ENCODE measurements around the gene CSRP3.

Gene CSRP3

DNA sequence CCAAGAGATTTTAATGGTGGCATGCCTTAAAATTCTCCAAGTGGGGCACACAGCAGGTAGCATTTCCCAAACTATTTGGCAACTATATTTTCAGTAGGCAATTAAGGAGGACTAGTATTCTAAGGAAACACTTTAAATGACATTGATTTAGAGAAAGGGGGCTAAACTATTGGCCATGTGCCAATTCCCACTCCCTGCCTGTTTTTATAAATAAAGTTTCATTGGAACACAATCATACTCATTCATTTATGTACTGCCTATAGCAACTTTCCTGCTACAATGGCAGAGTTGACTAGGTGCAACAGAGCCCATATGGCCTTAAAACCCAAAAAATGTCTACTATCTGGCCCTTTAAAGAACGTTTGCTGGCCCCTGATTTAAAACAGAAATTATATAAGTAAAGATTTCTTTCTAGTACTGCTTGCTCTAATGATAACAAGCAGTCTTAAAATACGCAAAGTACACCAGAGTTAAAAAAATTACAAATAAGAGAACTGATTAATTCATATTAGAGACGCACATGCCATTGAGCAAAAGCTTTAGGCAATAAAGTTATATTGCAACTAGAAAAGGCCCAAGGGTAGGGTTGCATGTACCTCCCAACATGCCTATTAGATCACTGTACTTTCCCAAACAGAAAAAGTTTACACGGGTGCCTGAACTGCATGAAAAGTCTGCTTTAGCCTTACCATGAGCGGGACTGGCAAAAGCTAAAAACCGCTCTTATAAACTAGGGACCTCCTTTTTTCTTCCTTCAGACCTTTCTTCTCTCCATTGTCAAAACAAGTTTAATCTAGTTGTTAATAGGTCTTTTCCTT is 24.8 kb upstream of the CSRP3 start:
- no peak for DNase-seq (ENCODE audit: low read depth in 1 of 2, low spot score in 1 of 2)

- DNase-seq (ENCODE audit: low read depth in 1 of 2, low spot score in 1 of 2): no peak
Measured at GRCh38 chr11:19225581-19225980, 23.8 kb upstream of the CSRP3 start.

- DNase-seq (ENCODE audit: low read depth in 1 of 2, low spot score in 1 of 2): no peak
Measured at GRCh38 chr11:19225123-19225522, 23.3 kb upstream of the CSRP3 start.

DNA sequence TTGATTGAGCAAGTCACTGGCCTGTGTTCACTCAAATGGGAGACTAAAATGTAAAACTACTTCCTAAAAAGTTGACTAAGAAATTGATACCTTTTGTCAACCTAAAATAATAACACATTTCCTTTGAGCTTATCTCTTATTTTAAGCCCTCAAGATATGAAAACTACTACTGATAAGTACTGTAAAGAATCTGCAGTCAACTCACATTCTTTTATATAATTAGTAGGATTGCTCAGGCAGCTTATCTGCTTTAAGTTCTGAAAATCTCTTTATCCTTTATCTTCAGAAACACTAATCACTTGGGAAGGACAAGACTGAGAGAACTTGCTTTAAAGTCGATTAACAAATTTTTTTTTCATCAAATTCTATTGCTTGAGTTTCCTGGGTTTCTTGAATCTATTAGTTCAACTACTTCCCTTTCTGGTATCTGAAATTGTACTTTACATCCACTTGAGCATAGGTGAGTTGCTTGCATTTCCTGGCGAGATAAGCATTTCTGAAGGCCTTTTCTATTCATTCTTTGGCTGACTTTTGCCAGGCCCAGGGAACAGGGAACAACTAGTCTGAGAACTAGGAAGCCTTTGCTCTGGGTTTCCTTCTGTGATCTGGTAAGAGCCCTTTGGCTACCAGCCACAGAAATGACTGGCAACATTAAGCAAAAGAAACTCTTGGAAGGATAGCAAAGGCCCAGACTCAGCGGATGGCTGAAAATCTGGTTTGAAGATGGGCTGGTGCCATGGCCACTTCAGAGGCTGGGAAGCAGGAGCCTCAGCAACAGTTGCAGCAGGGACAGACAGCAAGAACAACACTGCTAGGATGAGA is 19.3 kb upstream of the CSRP3 start:
- no peak for DNase-seq (ENCODE audit: low read depth in 1 of 2, low spot score in 1 of 2)

DNA sequence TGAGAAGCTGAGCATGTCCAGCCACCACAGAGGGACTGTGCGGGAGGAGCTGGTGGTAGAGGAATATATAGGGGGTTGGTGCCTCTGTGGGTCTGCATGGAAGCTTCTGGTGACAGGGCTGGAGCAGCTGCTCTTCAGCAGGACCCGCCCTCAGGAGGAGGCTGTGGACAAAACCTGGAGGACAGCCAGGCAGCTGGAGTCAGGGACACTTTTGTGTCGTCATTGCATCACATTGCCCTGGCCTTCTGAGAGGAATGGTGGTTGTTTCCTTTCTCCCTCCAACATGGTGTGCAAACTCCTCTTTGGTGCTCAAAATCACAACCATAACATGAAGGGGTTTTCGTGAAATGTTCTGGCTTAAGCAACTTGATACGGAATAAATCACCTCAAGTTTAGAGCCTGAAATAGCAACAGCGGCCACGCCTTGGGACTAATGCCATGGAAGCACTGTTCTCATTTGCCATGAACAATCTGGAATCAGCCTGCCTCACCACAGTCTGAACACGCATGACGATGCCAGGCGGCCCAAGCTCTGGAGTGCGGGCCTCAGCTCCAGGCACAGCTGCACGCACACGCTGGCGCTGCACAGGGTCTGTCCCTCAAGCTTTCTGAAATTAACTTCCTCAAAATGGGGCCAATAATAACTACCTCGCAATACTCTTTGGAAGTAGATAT is 17.1 kb upstream of the CSRP3 start:
- no peak for DNase-seq (ENCODE audit: low read depth in 1 of 2, low spot score in 1 of 2)

DNA sequence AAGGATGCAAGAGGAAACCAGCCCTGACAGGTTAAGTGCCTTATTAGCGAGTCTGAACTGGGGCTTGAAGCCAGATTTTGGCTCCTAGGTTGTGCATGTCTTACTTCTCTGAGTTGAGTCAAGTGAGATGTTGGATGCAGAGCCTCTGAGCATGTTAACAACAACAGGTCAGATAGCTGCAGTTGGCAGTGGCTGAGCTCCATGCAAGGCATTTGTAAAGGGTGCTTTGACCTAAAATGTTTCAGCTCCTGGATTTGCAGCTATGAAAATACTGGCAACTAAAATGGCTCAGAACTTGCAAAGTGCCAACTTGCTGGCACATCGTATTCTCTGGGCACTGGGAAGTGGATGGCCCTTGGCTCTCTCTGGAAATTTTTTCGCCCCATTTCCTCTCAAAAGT is 16.4 kb upstream of the CSRP3 start:
- DNase-seq (ENCODE audit: low read depth in 1 of 2, low spot score in 1 of 2): no peak

- no peak for DNase-seq (ENCODE audit: low read depth in 1 of 2, low spot score in 1 of 2)
Measured at GRCh38 chr11:19216709-19217374, 15.1 kb upstream of the CSRP3 start.

DNA sequence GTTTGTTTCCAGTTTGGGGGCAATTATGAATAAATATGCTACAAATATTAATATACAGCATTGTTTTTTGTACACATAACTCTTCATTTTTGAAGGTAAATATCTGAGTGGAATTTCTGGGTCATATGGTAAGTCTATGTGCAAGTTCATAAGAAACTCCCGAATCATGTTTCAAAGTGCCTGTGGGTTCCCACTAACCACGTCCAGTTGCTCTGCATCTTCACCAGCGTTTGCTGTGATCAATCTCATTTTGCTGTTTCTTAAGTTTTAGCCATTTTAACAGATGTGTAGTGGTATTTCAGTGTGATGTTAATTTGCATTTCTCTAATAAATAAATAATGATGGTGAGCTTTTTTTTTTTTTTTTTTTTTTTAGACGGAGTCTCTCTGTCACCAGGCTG is 14.2 kb upstream of the CSRP3 start:
- no peak for DNase-seq (ENCODE audit: low read depth in 1 of 2, low spot score in 1 of 2)

DNA sequence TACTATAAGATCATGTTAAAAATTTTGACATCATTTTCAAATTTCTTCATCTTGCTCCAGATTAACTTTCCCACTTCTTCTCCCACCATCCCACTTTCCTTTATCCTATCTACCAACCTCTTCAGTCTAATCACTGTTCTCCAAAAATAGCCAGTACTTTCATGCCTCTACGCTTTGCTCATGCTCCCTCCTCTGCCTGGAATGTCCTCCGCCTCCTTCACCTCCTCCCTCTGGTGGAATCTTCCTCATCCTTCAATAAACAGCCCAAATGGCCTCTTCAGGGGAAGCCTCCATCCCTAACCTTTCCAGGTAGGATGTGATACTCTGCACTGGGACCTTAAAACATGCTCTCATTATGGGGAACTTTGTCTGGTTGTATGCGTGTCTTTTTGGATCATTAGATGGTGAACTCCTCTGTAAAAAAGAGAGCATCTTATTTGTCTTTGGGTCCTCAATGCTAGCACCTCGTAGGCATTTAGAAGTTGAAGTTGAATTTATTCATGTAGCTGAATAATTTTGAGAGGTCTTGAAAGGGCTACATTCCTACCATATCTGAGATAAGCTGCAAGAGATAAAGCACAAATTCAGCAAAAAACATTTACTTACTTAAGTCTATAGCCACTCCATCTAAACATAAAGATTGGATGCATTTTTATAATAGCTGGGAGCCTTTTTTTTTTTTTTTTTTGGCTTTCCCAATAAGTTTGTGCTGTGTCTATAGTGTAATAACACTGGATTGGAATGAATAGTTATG is 8.0 kb upstream of the CSRP3 start:
- DNase-seq (ENCODE audit: low read depth in 1 of 2, low spot score in 1 of 2): no peak

DNA sequence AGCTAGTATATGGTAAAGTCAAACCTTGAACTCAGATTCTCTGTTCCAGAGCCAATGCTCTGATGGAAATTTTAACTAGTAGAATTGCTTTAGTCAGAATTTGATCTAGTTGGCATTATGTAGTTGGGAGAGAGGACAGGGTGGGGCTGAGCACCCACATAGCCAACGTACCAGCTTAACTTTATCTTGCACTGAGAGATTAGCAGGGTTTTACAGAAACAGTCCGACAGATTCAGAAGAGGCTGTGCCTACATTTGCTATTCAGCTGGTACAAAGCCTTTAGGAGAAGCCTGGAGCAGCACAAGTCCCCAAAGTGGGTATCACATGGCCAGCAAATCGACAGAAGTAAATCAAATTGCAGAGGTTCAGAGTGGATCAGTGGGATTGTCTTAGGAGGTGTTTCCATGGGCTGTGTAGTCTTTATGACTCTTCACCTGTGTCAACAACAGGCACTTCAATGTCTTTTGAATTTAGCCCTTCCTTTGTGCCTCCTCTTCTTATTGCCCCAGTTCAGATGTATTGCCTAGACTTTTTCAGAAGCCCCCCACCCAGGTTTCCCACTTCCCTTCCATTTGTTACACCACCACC is 7.3 kb upstream of the CSRP3 start:
- DNase-seq (ENCODE audit: low read depth in 1 of 2, low spot score in 1 of 2): no peak

GRCh38 chr11:19208181-19208580 is 6.4 kb upstream of the CSRP3 start:
- DNase-seq (ENCODE audit: low read depth in 1 of 2, low spot score in 1 of 2): no peak

DNA sequence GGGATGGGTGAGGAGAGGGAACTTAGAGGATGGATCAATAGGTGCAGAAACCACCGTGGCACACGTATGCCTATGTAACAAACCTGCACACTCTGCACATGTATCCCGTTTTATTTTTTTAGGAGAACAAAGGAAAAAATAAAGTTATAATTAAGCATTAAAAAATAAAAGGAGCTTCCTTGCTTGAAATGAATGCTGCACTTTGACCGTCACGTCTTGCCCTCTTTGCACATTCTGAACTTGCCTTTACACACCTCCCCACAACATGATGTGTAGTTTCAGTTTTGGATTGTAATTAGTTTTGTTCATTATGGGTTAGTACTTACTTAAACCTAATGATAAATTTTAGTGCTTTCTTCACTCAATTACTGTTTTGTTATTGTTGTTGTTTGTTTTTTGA is 3.1 kb upstream of the CSRP3 start:
- DNase-seq (ENCODE audit: low read depth in 1 of 2, low spot score in 1 of 2): no peak

DNA sequence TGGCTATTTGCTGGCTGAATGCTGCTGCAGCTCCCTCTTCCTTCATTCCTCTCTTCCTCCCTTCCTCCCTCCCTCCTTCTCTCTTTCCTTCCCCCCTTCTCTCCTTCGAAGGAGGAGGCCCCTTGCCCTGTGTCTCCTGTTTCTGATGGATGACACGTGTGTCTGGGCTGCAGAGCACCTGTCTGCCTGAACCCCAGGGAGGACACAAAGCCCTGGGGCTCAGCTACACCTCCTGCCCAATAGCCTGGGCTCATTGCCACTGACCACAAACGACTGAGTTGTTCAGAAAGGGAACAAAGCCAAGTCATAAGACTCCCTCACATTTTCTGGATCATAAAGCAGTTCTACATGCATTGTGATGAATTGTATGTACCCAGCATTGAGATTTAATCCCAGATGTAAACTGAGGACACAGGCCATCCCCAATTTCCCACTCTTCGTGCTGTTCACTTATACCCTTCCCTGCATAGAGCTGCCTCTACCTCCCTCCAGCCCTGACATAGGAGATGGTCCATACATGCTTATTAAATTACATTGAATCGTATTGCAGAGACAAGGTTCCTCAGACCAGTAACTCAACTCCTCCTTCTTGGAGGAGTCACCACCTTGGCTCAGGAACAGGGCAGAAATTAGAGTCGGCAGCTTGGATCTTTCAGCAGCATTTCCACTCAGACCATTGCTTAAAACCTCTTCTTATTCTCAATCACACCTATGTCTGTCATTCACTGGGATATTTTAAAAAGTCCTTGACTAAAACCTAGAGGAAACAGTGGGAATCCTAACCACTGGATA is 1.2 kb downstream of the CSRP3 start:
- DNase-seq (ENCODE audit: low read depth in 1 of 2, low spot score in 1 of 2): no peak

GRCh38 chr11:19199771-19200170 is 2.0 kb downstream of the CSRP3 start:
- no peak for DNase-seq (ENCODE audit: low read depth in 1 of 2, low spot score in 1 of 2)

DNA sequence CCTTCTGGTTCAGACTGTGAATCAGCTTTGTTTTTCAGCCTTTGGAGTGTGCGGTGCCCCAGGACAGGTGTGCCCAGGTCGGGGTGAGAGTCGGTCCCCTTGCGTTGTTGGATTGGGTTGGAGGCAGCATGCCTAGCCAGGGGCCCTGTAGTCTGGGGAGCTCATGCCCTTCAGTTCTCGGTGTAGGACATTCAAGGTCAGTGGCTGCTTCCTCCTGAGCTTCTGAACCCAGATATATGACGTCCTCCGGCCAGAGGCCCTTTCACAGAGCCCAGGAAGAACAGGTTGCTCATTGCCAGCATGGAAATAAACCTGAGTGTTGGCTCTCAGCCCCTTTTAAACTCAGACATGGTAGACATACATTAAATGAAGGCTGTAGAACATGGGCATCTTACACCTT is 2.7 kb downstream of the CSRP3 start:
- no peak for DNase-seq (ENCODE audit: low read depth in 1 of 2, low spot score in 1 of 2)

DNA sequence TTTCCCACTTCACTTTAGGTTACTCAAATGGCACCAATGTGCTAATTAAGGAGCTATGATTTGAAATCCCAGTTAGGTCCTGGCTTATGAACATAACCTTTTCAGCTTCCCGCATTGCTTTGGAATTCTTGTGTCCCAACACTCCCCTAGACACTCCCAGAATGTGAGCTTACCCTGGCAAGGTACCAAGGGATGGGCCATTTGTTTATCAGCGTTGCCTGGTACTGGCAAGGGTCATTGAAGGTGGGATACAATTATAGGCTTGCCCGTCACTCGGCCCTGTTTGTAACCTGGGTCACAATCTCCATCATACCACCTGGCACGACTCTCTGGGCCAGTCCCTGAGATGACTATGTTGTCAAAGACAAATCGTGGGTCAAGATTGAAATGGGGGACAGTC is 5.4 kb downstream of the CSRP3 start:
- DNase-seq (ENCODE audit: low read depth in 1 of 2, low spot score in 1 of 2): no peak

DNA sequence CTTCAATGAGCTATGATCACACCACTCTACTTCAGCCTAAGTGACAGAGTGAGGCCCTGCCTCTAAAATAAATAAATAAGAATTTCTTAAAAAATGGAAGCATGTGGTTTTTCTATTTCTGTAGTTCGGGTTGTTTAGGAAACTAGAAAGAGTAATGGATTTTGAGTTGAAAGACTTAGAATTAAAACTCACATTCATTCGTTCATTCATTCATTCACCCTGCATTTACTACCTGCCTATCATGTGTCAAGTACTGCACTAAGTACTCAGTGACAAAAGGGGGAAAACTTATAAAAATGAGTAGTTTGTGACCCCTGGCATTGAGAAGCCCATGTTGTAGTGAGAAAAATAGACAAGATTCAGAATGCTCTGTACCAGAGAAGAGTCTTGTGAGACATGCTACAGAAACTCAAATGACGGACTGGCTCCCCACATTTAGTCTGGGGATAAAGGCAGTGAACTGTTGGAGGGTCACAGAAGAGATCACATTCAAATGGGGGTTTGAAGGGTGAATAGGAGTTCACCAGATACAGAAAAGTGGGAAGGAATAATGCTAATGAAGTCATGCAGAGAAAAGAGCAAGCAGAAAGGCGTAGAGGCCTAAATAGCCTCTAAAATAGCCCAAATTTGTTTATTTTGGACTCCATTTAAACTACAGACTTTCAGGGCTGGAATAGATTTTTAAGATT is 7.0 kb downstream of the CSRP3 start:
- no peak for DNase-seq (ENCODE audit: low read depth in 1 of 2, low spot score in 1 of 2)

DNA sequence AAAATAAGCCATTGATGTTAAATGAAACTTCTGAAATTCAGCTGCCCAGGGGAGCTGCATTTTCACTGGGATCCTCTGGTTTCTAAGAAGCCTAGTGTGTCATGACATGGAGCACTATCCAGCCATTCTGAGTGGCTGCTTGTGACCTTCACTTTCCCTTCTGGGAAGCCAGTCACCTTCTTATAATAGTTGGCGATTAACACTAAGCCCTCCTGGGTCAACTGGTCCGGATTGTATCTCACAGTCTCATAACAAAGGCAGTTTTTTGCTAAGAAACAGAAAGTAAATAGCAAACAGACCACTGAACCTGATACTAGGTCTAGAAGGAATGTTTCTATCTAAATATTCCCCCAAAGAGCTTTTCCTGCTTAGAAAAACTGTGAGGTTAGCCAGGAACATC is 7.9 kb downstream of the CSRP3 start:
- no peak for DNase-seq (ENCODE audit: low read depth in 1 of 2, low spot score in 1 of 2)
